ENCODE measurements around the gene ATP5F1B.

DNA sequence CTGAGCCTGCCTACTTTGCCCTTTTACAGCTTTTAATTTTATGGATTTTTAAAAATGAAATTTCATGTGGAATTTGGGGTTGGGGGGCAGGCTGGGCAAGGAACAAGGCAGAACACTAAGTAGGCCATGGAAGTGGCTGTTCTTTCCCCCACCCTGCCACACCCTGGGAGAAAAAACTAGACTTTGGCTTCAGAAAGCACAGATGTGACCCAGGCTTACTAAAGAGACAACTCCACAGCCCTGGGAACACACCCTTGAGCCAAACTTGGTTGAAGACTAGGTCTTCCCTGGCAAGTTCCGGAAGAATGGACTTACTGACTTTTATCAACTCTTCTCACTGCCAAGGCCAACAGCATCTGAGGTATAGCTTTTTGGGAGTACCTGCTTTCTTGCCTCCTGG lies 56.0 kb downstream of the ATP5F1B start:
- no peak for TF ChIP-seq POLR2A (IDR thresholded peaks at IDR 0.05)
- TF ChIP-seq, protein P1, sequence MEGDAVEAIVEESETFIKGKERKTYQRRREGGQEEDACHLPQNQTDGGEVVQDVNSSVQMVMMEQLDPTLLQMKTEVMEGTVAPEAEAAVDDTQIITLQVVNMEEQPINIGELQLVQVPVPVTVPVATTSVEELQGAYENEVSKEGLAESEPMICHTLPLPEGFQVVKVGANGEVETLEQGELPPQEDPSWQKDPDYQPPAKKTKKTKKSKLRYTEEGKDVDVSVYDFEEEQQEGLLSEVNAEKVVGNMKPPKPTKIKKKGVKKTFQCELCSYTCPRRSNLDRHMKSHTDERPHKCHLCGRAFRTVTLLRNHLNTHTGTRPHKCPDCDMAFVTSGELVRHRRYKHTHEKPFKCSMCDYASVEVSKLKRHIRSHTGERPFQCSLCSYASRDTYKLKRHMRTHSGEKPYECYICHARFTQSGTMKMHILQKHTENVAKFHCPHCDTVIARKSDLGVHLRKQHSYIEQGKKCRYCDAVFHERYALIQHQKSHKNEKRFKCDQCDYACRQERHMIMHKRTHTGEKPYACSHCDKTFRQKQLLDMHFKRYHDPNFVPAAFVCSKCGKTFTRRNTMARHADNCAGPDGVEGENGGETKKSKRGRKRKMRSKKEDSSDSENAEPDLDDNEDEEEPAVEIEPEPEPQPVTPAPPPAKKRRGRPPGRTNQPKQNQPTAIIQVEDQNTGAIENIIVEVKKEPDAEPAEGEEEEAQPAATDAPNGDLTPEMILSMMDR (IDR thresholded peaks at IDR 0.05): no peak
